ENCODE measurements around the gene GAMT.

DNA sequence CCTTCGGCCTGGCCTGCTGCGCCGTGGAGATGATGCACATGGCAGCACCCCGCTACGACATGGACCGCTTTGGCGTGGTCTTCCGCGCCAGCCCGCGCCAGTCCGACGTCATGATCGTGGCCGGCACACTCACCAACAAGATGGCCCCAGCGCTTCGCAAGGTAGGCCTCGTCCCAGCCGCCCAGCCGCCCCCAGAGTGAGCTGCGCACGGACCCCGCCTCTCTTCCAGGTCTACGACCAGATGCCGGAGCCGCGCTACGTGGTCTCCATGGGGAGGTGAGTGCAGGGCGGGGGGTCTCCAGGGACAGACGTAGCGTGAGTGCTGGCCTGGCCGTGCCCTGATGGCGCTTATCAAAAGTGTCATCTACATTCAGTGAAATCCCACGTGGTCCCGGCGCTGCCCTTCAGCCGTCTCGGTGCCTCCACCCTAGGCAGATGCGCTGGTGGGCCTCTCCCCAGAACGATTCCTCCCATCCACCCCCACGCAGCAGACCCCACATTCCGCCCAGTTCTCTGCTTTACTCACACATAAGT, 10.4 kb downstream of the GAMT start:
- TF ChIP-seq ZNF274 (IDR thresholded peaks at IDR 0.05; ENCODE audit: low read depth, low read length) (no peak), YY1 (IDR thresholded peaks at IDR 0.05; ENCODE audit: insufficient read depth, insufficient read length) (no peak), SUZ12 (IDR thresholded peaks at IDR 0.05; ENCODE audit: extremely low read depth, insufficient read depth, insufficient read length) (no peak)

Measured in NT2/D1 (cell line).